ENCODE measurements around the gene NEK6.

DNA sequence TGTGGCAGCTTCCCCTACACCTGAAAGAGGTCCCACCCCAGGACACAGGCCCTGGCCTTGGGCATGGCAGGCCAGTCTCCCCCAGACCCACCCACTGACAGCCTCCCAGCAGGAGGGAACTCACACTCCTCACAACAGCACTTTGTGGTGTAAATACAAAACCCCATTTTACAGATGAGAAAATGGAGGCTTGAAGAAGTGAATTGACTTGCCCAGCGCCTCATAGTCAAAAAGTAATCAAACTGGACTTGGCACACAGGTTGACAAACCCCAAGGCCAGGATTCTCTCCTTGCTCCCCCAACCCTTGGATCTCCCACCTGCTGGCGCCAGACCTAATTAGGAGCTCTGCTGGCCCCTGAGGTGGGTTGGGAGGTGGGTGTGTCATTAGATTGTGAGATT is 29.2 kb upstream of the NEK6 start:
- TF ChIP-seq, protein P1, sequence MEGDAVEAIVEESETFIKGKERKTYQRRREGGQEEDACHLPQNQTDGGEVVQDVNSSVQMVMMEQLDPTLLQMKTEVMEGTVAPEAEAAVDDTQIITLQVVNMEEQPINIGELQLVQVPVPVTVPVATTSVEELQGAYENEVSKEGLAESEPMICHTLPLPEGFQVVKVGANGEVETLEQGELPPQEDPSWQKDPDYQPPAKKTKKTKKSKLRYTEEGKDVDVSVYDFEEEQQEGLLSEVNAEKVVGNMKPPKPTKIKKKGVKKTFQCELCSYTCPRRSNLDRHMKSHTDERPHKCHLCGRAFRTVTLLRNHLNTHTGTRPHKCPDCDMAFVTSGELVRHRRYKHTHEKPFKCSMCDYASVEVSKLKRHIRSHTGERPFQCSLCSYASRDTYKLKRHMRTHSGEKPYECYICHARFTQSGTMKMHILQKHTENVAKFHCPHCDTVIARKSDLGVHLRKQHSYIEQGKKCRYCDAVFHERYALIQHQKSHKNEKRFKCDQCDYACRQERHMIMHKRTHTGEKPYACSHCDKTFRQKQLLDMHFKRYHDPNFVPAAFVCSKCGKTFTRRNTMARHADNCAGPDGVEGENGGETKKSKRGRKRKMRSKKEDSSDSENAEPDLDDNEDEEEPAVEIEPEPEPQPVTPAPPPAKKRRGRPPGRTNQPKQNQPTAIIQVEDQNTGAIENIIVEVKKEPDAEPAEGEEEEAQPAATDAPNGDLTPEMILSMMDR (IDR thresholded peaks at IDR 0.05), result no peak
- TF ChIP-seq POLR2A (IDR thresholded peaks at IDR 0.05), result no peak
